Measurements from ENCODE around the gene COL8A1. TPM values are rescaled to one million over a fixed set of nuclear protein-coding genes. Genes with fewer than 3 reads are reported as not detected.

COL8A1 gene
- total RNA-seq, 4 donors from 2014 or later: 10.1 to 14.1 (median 11.5) TPM

- TF ChIP-seq CTCF (IDR thresholded peaks at IDR 0.05; ENCODE audit: low read depth): no peak
Observed at GRCh38 chr3:99633887-99634558, 4.4 kb upstream of the COL8A1 start.

- TF ChIP-seq CTCF (IDR thresholded peaks at IDR 0.05; ENCODE audit: low read depth): no peak
Observed at GRCh38 chr3:99634881-99635280, 3.5 kb upstream of the COL8A1 start.

- TF ChIP-seq CTCF (IDR thresholded peaks at IDR 0.05; ENCODE audit: low read depth): no peak
Observed at GRCh38 chr3:99635348-99635747, 3.0 kb upstream of the COL8A1 start.

- no peak for TF ChIP-seq CTCF (IDR thresholded peaks at IDR 0.05; ENCODE audit: low read depth)
Observed at GRCh38 chr3:99637016-99637367, 1.4 kb upstream of the COL8A1 start.

GRCh38 chr3:99637368-99638111 lies 854 bp upstream of the COL8A1 start:
- TF ChIP-seq CTCF (IDR thresholded peaks at IDR 0.05; ENCODE audit: low read depth): no peak

GRCh38 chr3:99639579-99639978 lies 1.2 kb downstream of the COL8A1 start:
- TF ChIP-seq CTCF (IDR thresholded peaks at IDR 0.05; ENCODE audit: low read depth): no peak

- no peak for TF ChIP-seq CTCF (IDR thresholded peaks at IDR 0.05; ENCODE audit: low read depth)
Observed at GRCh38 chr3:99640214-99640851, 1.9 kb downstream of the COL8A1 start.

All from subcutaneous adipose tissue (tissue), 4 donors.